ENCODE data around the gene FBXL13.

DNA sequence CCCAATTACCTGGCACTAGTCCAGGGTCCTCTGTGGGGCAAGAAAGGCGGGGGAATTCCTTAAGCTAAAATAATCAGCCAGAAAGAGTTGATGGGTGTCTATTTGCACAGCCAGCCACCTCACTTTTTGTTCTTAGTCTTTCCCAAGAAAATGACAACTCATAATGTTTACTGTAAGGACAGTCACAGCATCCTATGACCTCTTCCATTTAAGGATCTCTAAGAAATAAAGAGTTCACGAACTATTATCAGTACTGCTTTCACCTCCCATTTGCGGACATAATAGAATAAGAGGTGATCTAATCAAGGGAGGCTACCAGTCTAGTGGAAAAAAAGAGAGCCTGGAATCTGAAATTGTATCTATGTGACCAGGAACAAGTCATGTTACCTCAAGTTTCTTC, 234.2 kb downstream of the FBXL13 start:
- TF ChIP-seq EZH2 (IDR thresholded peaks at IDR 0.05; ENCODE audit: borderline replicate concordance, low read length) (no peak), CTCF (conservative IDR thresholded peaks at IDR 0.05 in 1 of 2, IDR thresholded peaks at IDR 0.05 in 1 of 2; ENCODE audit: extremely low read depth in 1 of 2, insufficient read depth in 1 of 2, low read depth in 1 of 2, low read length in 2 of 2) (no peak)

All from mammary epithelial cell (primary cell).